22Rv1 (cell line): ENCODE measurements around the gene CALM3.

Experiments
- ZFX ChIP-seq: fragments of 450-650 bp; IDR thresholded peaks from 2 replicates; pipeline ENCODE4 v1.6.1; 2017; ENCODE audit warnings: antibody characterized with exemption, borderline replicate concordance
- TF ChIP-seq, protein P1 (sequence below): fragments of 450-650 bp; IDR thresholded peaks from 2 replicates; pipeline ENCODE4 v1.5.1; 2017; ENCODE audit warnings: mild to moderate bottlenecking

- TF ChIP-seq, protein P1, sequence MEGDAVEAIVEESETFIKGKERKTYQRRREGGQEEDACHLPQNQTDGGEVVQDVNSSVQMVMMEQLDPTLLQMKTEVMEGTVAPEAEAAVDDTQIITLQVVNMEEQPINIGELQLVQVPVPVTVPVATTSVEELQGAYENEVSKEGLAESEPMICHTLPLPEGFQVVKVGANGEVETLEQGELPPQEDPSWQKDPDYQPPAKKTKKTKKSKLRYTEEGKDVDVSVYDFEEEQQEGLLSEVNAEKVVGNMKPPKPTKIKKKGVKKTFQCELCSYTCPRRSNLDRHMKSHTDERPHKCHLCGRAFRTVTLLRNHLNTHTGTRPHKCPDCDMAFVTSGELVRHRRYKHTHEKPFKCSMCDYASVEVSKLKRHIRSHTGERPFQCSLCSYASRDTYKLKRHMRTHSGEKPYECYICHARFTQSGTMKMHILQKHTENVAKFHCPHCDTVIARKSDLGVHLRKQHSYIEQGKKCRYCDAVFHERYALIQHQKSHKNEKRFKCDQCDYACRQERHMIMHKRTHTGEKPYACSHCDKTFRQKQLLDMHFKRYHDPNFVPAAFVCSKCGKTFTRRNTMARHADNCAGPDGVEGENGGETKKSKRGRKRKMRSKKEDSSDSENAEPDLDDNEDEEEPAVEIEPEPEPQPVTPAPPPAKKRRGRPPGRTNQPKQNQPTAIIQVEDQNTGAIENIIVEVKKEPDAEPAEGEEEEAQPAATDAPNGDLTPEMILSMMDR = no peak
- TF ChIP-seq ZFX = no peak
Measured at GRCh38 chr19:46596008-46596407, 5.1 kb upstream of the CALM3 start.
